Tibial artery (tissue), 4 donors: ENCODE results near the gene RNF39.
"Not testable (repeated sequence)": the region's sequence is repeated elsewhere in the genome, so short reads cannot be mapped to it uniquely, and the experiment has no call there.

Source experiments
- DNase-seq, 2 donors: peaks; one replicate each; pipeline ENCODE4 v3.0.0-alpha.2; 2019
- H3K27ac ChIP-seq, 2 donors: fragments of 200-600 bp; sonication (generic) in 1 of 2; 1 replicate in 1 of 2; 2 replicates in 1 of 2; pipeline ENCODE4 v1.5.1; 2018 to 2019; ENCODE audit warnings: mild to moderate bottlenecking in 1 of 2
- H3K27me3 ChIP-seq, 2 donors: fragments of 200-600 bp; sonication (generic) in 1 of 2; one replicate each; pipeline versions ENCODE4 v1.5.1 to v1.6.0; 2016 to 2019
- H3K36me3 ChIP-seq, 3 donors: fragments of 200-600 bp; sonication (generic) in 2 of 3; one replicate each; pipeline ENCODE4 v1.5.1; 2016 to 2019; ENCODE audit warnings: mild to moderate bottlenecking in 2 of 3
- H3K4me1 ChIP-seq, 4 donors: fragments of 200-600 bp; sonication (generic) in 2 of 4; 1 replicate in 3 of 4; 2 replicates in 1 of 4; pipeline ENCODE4 v1.5.1; 2016 to 2019
- H3K4me3 ChIP-seq, 2 donors: fragments of 200-600 bp; sonication (generic) in 1 of 2; 1 replicate in 1 of 2; 2 replicates in 1 of 2; pipeline ENCODE4 v1.5.1; 2018 to 2019; ENCODE audit warnings: mild to moderate bottlenecking in 2 of 2
- H3K9me3 ChIP-seq, 3 donors: fragments of 200-600 bp; sonication (generic) in 1 of 3; one replicate each; pipeline ENCODE4 v1.5.1; 2016 to 2019
- intact Hi-C: fragments of 100-400 bp; cut with DNase I; formaldehyde crosslinking; loops from one replicate; pipeline ENCODE4 v1.15.0; 2023; ENCODE audit warnings: low total_unique reads
- TF ChIP-seq, protein P1 (sequence below), 2 experiments: fragments of 200-600 bp in 1 of 2; fragments of 450-650 bp in 1 of 2; IDR thresholded peaks; one replicate each; pipeline ENCODE4 v1.5.1; 2017 to 2019; ENCODE audit warnings: antibody characterized with exemption in 2 of 2, mild to moderate bottlenecking in 1 of 2, moderate library complexity in 1 of 2

RNF39 gene

DNA sequence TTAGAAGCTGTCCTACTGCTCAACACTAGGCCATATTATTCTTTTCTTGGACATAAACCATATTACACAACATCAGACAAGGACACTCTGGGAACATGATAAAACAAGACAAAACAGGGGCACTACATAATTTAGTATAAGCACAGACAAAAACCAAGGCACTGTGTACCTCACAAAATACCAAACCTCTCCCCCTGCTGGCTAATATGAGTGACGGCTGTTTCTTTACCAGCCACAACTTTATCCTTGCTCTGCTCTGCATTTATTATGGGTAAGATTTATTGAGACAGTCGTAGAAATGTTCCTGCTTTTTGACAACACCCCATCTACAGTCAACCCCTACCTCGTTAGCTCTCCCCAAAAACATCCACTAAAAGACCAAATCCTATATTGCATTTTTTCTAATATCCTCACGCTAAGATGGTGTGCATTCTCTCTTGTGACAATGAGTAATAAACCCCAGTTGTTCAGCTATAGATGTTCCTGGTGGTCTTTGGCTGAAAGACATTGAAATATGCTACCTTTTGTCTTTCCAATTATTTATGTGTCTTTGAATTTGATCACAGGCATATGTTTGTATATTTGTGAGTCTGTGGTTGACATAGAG is 38.3 kb downstream of the RNF39 start:
- Histone ChIP-seq H3K36me3 (peaks cover 0 to 7% (median 0%) of the 10 kb centered on the region in 3 donors), H3K4me3 (no peak overlapping the region), H3K27me3 (no peaks in the 10 kb centered on the region), H3K9me3 (no peaks in the 10 kb centered on the region), H3K27ac (no peak overlapping the region), H3K4me1 (no peaks in the 10 kb centered on the region)
- no peak for DNase-seq
- intact Hi-C loops = no loop called here
- TF ChIP-seq, protein P1, sequence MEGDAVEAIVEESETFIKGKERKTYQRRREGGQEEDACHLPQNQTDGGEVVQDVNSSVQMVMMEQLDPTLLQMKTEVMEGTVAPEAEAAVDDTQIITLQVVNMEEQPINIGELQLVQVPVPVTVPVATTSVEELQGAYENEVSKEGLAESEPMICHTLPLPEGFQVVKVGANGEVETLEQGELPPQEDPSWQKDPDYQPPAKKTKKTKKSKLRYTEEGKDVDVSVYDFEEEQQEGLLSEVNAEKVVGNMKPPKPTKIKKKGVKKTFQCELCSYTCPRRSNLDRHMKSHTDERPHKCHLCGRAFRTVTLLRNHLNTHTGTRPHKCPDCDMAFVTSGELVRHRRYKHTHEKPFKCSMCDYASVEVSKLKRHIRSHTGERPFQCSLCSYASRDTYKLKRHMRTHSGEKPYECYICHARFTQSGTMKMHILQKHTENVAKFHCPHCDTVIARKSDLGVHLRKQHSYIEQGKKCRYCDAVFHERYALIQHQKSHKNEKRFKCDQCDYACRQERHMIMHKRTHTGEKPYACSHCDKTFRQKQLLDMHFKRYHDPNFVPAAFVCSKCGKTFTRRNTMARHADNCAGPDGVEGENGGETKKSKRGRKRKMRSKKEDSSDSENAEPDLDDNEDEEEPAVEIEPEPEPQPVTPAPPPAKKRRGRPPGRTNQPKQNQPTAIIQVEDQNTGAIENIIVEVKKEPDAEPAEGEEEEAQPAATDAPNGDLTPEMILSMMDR (IDR thresholded peaks at IDR 0.05) = peak; percentile 15 to 18

DNA sequence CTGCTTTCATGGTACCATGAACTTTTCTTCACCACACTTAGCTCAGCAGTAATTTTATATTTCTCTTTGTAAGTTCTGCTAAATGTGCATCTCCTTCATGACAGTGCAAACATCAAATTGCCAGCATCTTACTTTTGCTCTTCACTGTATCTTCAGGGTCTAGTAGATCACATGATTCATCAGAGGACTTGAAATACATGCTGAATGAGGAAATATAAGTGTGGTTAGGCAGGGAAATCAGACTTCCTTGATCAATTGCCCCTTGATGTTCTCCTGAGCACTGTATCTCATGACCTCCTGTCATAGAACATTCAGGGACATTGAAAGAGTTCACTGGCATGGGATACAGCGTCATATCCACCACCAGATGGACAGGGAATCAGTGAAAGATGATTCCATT is 39.8 kb downstream of the RNF39 start:
- DNase-seq = no peak
- Histone ChIP-seq H3K9me3 (no peaks in the 10 kb centered on the region), H3K27me3 (no peaks in the 10 kb centered on the region), H3K4me3 (no peak overlapping the region), H3K27ac (no peak overlapping the region), H3K36me3 (peaks cover 0 to 9% (median 0%) of the 10 kb centered on the region in 3 donors), H3K4me1 (no peaks in the 10 kb centered on the region)
- TF ChIP-seq, protein P1 (IDR thresholded peaks at IDR 0.05) = no peak
- intact Hi-C loops = no loop called here

DNA sequence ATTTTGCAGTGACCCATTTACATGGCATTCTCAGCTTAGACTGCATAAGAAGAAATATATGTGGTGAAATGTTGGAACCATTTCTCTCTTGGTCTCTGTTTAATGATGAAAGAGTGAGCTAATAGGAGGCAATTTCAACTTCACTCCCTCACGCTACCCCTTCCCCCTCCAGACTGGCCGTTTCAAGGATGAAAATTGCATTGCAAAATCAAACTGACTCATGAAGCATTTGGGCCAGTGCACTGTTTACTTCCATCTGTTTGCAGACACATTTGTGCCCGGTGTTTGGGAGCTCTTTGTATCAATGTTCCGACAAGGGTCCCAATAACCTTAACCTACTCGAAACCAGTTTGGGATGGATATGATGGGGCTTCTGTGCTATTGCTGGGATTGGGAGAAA is 42.1 kb downstream of the RNF39 start:
- H3K4me1 ChIP-seq, H3K27ac ChIP-seq, H3K4me3 ChIP-seq, H3K9me3 ChIP-seq, H3K36me3 ChIP-seq, DNase-seq, H3K27me3 ChIP-seq, intact Hi-C loops: not testable (repeated sequence)

DNA sequence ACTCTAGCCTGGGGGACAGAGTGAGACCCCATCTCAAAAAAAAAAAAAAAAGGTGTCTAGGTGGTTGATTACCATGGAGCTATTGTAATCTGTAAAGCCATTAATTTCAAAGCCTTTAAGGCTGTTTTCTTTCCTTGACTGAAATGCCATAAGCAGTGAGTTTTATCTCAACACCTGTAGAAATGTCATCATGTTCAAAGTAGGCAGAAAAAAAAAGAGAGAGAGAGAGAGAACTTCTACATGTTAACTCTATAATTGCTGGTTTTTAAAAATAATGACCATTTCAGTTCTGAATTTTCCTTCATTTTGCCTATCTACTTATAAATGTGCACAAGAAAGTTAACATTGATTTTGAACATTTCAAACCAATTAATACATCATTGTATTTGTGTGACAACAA is 44.2 kb downstream of the RNF39 start:
- TF ChIP-seq, protein P1 (IDR thresholded peaks at IDR 0.05) = no peak
- Histone ChIP-seq H3K4me1 (no peaks in the 10 kb centered on the region), H3K36me3 (peaks cover 0 to 9% (median 0%) of the 10 kb centered on the region in 3 donors), H3K27ac (no peak overlapping the region), H3K27me3 (no peaks in the 10 kb centered on the region), H3K9me3 (no peaks in the 10 kb centered on the region), H3K4me3 (no peak overlapping the region)
- intact Hi-C loops = no loop called here
- no peak for DNase-seq

DNA sequence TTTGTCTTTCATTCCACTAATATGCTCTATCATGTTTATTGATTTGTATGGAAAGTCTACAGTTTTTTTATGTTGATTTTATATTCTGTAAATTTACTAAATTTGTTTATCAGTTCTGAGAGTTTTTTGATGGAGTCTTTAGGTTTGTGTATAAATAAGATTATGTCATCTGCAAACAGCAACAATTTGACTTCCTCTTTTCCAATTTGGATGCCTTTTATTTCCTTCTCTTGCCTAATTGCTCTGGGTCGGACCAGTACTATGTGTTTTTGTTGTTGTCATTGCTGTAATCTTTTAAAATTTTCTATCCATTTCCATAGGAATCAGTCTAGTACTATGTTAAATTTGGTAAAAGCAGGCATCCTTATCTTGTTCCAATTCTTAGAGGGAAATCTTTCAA is 46.0 kb downstream of the RNF39 start:
- Histone ChIP-seq H3K27ac (no peak overlapping the region), H3K27me3 (no peaks in the 10 kb centered on the region), H3K9me3 (no peaks in the 10 kb centered on the region), H3K4me3 (no peak overlapping the region), H3K4me1 (no peaks in the 10 kb centered on the region), H3K36me3 (peaks cover 0 to 9% (median 0%) of the 10 kb centered on the region in 3 donors)
- DNase-seq = no peak
- intact Hi-C loops = no loop called here
- TF ChIP-seq, protein P1 (IDR thresholded peaks at IDR 0.05) = no peak

DNA sequence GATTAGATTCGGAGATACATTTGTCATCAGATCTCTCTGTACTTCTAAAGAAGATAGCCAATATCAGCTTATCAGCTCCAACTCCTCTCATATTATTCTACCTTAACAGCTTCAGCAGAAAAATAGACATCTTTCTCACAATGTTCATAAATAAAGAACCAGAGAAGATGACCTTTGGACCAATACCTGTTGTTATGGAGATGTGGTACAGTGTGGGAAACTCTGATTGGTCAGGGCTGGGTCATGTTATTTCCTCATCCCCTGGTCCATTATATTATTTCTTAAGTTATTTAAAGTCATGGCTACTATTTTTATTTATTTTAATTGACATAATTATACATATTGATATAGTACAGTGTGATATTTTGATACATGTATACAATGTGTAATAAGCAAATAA is 50.4 kb downstream of the RNF39 start:
- intact Hi-C loops = no loop called here
- Histone ChIP-seq H3K4me1 (no peaks in the 10 kb centered on the region), H3K36me3 (no peaks in the 10 kb centered on the region), H3K27me3 (no peaks in the 10 kb centered on the region), H3K4me3 (no peak overlapping the region), H3K27ac (no peak overlapping the region), H3K9me3 (no peaks in the 10 kb centered on the region)
- TF ChIP-seq, protein P1 (IDR thresholded peaks at IDR 0.05) = no peak
- DNase-seq = no peak

DNA sequence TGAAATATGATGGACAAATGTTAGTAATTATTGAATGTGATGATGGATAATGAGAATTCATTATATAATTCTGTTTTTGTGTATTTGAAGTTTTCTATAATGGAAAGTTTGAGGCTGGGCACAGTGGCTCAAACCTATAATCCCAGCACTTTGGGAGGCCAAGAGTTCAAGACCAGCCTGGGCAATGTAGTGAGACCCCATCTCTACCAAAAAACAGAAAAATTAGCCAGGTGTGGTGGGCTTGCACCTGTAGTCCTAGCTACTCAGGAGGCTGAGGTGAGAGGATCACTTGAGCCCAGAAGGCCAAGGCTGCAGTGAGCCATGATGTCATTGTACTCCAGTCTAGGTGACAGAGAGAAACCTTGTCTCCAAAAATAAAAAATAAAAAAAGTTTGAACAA is 52.9 kb downstream of the RNF39 start:
- H3K36me3 ChIP-seq = peaks cover 0 to 13% (median 0%) of the 10 kb centered on the region in 3 donors
- H3K4me1 ChIP-seq, H3K27ac ChIP-seq, intact Hi-C loops, H3K27me3 ChIP-seq, H3K4me3 ChIP-seq, H3K9me3 ChIP-seq, DNase-seq: not testable (repeated sequence)
